ENCODE measurements around the gene SARNP.
"Not testable (repeated sequence)": the region's sequence is repeated elsewhere in the genome, so short reads cannot be mapped to it uniquely, and the experiment has no call there.

The SARNP gene

GRCh38 chr12:55771736-55772135, 45.8 kb downstream of the SARNP start:
- H3K36me3 ChIP-seq, result peaks cover 100% of the 10 kb centered on the region
- no peaks in the 10 kb centered on the region for H3K9me3 ChIP-seq
- H3K9ac ChIP-seq, result no peak overlapping the region
- no peaks in the 10 kb centered on the region for H3K4me1 ChIP-seq
- no peak overlapping the region for H3K4me2 ChIP-seq
- H3K27ac ChIP-seq, result no peak overlapping the region
- no peak for TF ChIP-seq Cebpa-rat (IDR thresholded peaks at IDR 0.05)
- peaks cover 42% of the 10 kb centered on the region for H4K20me1 ChIP-seq
- no peaks in the 10 kb centered on the region for H3K27me3 ChIP-seq
- H3K4me3 ChIP-seq, result no peak overlapping the region

GRCh38 chr12:55767156-55767555, 50.4 kb downstream of the SARNP start:
- H4K20me1 ChIP-seq, result peaks cover 33% of the 10 kb centered on the region
- no peak for TF ChIP-seq Cebpa-rat (IDR thresholded peaks at IDR 0.05)
- H3K4me2 ChIP-seq, result no peak overlapping the region
- no peaks in the 10 kb centered on the region for H3K27me3 ChIP-seq
- peaks cover 2% of the 10 kb centered on the region for H3K4me1 ChIP-seq
- no peaks in the 10 kb centered on the region for H3K9me3 ChIP-seq
- H3K9ac ChIP-seq, result no peak overlapping the region
- peaks cover 100% of the 10 kb centered on the region for H3K36me3 ChIP-seq
- H3K4me3 ChIP-seq, result no peak overlapping the region
- no peak overlapping the region for H3K27ac ChIP-seq

GRCh38 chr12:55765736-55766290, 51.7 kb downstream of the SARNP start:
- TF ChIP-seq Cebpa-rat (IDR thresholded peaks at IDR 0.05), result no peak
- no peak overlapping the region for H3K4me3 ChIP-seq
- H3K27ac ChIP-seq, result no peak overlapping the region
- H3K4me2 ChIP-seq, result no peak overlapping the region
- no peak overlapping the region for H3K9ac ChIP-seq
- H3K36me3 ChIP-seq, result peaks cover 100% of the 10 kb centered on the region
- H3K9me3 ChIP-seq, result no peaks in the 10 kb centered on the region
- peaks cover 34% of the 10 kb centered on the region for H4K20me1 ChIP-seq
- H3K4me1 ChIP-seq, result peaks cover 8% of the 10 kb centered on the region
- H3K27me3 ChIP-seq, result no peaks in the 10 kb centered on the region

GRCh38 chr12:55762646-55763045, 54.9 kb downstream of the SARNP start:
- peaks cover 100% of the 10 kb centered on the region for H3K36me3 ChIP-seq
- H3K9ac ChIP-seq, result no peak overlapping the region
- H3K27ac ChIP-seq, result no peak overlapping the region
- no peak overlapping the region for H3K4me3 ChIP-seq
- no peak overlapping the region for H3K4me2 ChIP-seq
- H4K20me1 ChIP-seq, result peaks cover 31% of the 10 kb centered on the region
- no peaks in the 10 kb centered on the region for H3K27me3 ChIP-seq
- no peaks in the 10 kb centered on the region for H3K9me3 ChIP-seq
- peaks cover 8% of the 10 kb centered on the region for H3K4me1 ChIP-seq
- no peak for TF ChIP-seq Cebpa-rat (IDR thresholded peaks at IDR 0.05)

- Histone ChIP-seq H3K9me3 (no peaks in the 10 kb centered on the region), H3K4me1 (peaks cover 8% of the 10 kb centered on the region), H3K4me3 (no peak overlapping the region), H3K9ac (no peak overlapping the region), H4K20me1 (peaks cover 33% of the 10 kb centered on the region), H3K4me2 (no peak overlapping the region), H3K36me3 (peaks cover 100% of the 10 kb centered on the region), H3K27ac (no peak overlapping the region), H3K27me3 (no peaks in the 10 kb centered on the region)
- TF ChIP-seq Cebpa-rat (IDR thresholded peaks at IDR 0.05), result no peak
Measured at GRCh38 chr12:55760663-55761062, 56.9 kb downstream of the SARNP start.

- not testable (repeated sequence) for H3K4me2 ChIP-seq, H3K4me1 ChIP-seq, H3K27me3 ChIP-seq, H3K9ac ChIP-seq, H3K27ac ChIP-seq, H3K9me3 ChIP-seq, H3K4me3 ChIP-seq
- H4K20me1 ChIP-seq, result peaks cover 47% of the 10 kb centered on the region
- peaks cover 100% of the 10 kb centered on the region for H3K36me3 ChIP-seq
Measured at GRCh38 chr12:55758575-55758974, 58.9 kb downstream of the SARNP start.

GRCh38 chr12:55757701-55758100, 59.8 kb downstream of the SARNP start:
- Histone ChIP-seq H3K9ac (no peak overlapping the region), H3K4me2 (no peak overlapping the region), H3K4me1 (peaks cover 8% of the 10 kb centered on the region), H3K4me3 (no peak overlapping the region), H3K27ac (no peak overlapping the region), H3K27me3 (no peaks in the 10 kb centered on the region), H3K9me3 (no peaks in the 10 kb centered on the region), H3K36me3 (peaks cover 100% of the 10 kb centered on the region), H4K20me1 (peaks cover 51% of the 10 kb centered on the region)
- TF ChIP-seq Cebpa-rat (IDR thresholded peaks at IDR 0.05), result no peak

- no peak overlapping the region for H3K4me2 ChIP-seq
- no peak for TF ChIP-seq Cebpa-rat (IDR thresholded peaks at IDR 0.05)
- H3K9ac ChIP-seq, result no peak overlapping the region
- H4K20me1 ChIP-seq, result peaks cover 57% of the 10 kb centered on the region
- no peaks in the 10 kb centered on the region for H3K4me1 ChIP-seq
- no peak overlapping the region for H3K4me3 ChIP-seq
- no peak overlapping the region for H3K27ac ChIP-seq
- peaks cover 100% of the 10 kb centered on the region for H3K36me3 ChIP-seq
- no peaks in the 10 kb centered on the region for H3K9me3 ChIP-seq
- H3K27me3 ChIP-seq, result no peaks in the 10 kb centered on the region
Measured at GRCh38 chr12:55755246-55755645, 62.3 kb downstream of the SARNP start.

GRCh38 chr12:55748230-55748993, 69.1 kb downstream of the SARNP start:
- H3K9ac ChIP-seq, result no peak overlapping the region
- peaks cover 70% of the 10 kb centered on the region for H3K36me3 ChIP-seq
- no peaks in the 10 kb centered on the region for H3K27me3 ChIP-seq
- peaks cover 23% of the 10 kb centered on the region for H3K4me1 ChIP-seq
- H3K4me2 ChIP-seq, result 0 out of 2 replicates have a peak overlapping the region, but pooled peaks have one; percentile 98
- TF ChIP-seq Cebpa-rat (IDR thresholded peaks at IDR 0.05), result no peak
- no peak overlapping the region for H3K4me3 ChIP-seq
- H3K9me3 ChIP-seq, result no peaks in the 10 kb centered on the region
- H4K20me1 ChIP-seq, result peaks cover 58% of the 10 kb centered on the region
- no peak overlapping the region for H3K27ac ChIP-seq

- Histone ChIP-seq H3K27ac (peak overlapping the region; percentile 83; the same call in 1 of the 2 replicates), H3K9me3 (no peaks in the 10 kb centered on the region), H3K4me2 (peak overlapping the region; percentile 98), H3K9ac (peak overlapping the region; percentile 76; the same call in 1 of the 2 replicates), H4K20me1 (peaks cover 53% of the 10 kb centered on the region), H3K36me3 (peaks cover 54% of the 10 kb centered on the region), H3K4me1 (peaks cover 31% of the 10 kb centered on the region), H3K27me3 (no peaks in the 10 kb centered on the region), H3K4me3 (peak overlapping the region; percentile 92; the same call in 1 of the 2 replicates)
- TF ChIP-seq Cebpa-rat (IDR thresholded peaks at IDR 0.05), result no peak
Measured at GRCh38 chr12:55746913-55747231, 70.7 kb downstream of the SARNP start.
